Measurements from ENCODE around the gene AQP3. TPM values are rescaled to one million over a fixed set of nuclear protein-coding genes. Genes with fewer than 3 reads are reported as not detected.

The AQP3 gene
- total and polyA plus RNA-seq, 2 donors (not counting 1 experiment from before 2014, with no cell fraction given) = 3.2 to 16.2 TPM

DNA sequence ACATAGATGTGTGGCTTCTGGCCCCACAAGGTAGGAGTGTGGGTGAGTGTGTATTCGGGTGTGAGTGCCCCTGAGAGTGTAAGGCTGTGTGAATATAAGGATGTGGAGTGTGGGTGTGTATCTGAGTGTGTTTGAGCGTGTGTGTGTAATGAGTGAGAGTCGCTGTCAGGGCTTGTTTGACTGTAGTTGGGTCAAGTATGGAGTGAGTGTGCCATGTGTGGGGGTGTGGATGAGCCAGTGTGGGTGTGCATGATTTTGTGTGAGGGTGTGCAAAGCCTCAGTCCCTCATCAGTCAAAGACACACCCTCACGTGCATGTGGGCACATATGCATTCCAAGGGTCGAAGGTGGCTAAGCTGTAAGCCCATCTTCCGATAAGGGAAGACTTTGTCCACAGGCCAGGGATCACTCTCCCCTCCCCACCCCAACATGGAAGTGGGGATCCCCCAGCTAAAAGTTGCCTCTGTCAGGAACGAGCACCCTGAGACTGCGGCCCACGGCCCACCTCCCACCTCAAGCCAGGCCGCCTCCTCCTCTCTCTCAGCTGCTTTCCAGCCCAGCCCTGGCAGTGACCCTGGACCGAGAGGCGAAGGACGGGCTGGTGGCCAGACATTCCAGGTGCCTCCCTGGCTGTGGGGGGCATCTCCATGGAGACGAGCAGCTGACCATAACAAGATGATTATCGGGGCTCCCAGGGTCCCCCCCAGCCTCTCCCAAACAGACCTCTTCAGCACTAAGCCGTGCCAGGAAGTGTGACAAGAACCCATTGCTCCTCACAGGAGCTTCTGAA is 12.9 kb downstream of the AQP3 start:
- no peaks in the 10 kb centered on the region for H3K4me1 ChIP-seq (ENCODE audit: control insufficient read depth, extremely low read depth, insufficient read depth, low read length)
- no peak overlapping the region for H3K4me3 ChIP-seq (replicated peaks in 1 of 4; ENCODE audit: control extremely low read depth in 1 of 4, insufficient read depth in 1 of 4, low read depth in 3 of 4, low read length in 4 of 4)
- H3K4me2 ChIP-seq (ENCODE audit: extremely low read depth, insufficient read depth, low read length) = no peak overlapping the region

DNA sequence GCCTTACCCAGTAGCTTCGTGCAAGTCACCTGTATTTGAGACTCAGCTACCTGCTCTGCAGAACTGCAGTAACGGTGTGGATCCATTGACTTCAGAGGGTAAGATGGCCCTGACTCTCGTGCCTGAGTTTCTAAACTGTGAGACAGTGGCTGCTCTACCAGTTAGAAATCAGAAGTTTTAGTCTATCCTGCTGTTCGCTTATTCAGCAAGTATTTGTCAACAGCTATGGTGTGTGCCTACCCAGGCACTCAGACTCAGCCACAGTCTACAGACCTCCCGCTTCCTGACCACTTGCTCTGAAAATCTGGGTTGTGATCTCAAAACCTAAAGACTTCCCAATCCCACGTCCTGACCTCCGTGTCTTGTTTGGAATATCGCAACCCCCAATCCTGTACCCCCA is 13.5 kb downstream of the AQP3 start:
- no peaks in the 10 kb centered on the region for H3K4me1 ChIP-seq (ENCODE audit: control insufficient read depth, extremely low read depth, insufficient read depth, low read length)
- TF ChIP-seq, protein P1, sequence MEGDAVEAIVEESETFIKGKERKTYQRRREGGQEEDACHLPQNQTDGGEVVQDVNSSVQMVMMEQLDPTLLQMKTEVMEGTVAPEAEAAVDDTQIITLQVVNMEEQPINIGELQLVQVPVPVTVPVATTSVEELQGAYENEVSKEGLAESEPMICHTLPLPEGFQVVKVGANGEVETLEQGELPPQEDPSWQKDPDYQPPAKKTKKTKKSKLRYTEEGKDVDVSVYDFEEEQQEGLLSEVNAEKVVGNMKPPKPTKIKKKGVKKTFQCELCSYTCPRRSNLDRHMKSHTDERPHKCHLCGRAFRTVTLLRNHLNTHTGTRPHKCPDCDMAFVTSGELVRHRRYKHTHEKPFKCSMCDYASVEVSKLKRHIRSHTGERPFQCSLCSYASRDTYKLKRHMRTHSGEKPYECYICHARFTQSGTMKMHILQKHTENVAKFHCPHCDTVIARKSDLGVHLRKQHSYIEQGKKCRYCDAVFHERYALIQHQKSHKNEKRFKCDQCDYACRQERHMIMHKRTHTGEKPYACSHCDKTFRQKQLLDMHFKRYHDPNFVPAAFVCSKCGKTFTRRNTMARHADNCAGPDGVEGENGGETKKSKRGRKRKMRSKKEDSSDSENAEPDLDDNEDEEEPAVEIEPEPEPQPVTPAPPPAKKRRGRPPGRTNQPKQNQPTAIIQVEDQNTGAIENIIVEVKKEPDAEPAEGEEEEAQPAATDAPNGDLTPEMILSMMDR (conservative IDR thresholded peaks at IDR 0.05 in 1 of 2, IDR thresholded peaks at IDR 0.05 in 1 of 2; ENCODE audit: low read depth in 1 of 2, low read length in 2 of 2) = no peak
- TF ChIP-seq EZH2 (IDR thresholded peaks at IDR 0.05; ENCODE audit: low read length, missing control alignments) = no peak
- H3K27me3 ChIP-seq (ENCODE audit: control insufficient read depth, insufficient read depth, low read length) = peaks cover 22% of the 10 kb centered on the region
- H3K79me2 ChIP-seq (ENCODE audit: control insufficient read depth, insufficient read depth, low read length) = no peaks in the 10 kb centered on the region
- no peak overlapping the region for H3K4me2 ChIP-seq (ENCODE audit: extremely low read depth, insufficient read depth, low read length)
- no peak overlapping the region for H3K27ac ChIP-seq (ENCODE audit: insufficient read depth, low read length)
- DNase-seq (ENCODE audit: low read depth in 2 of 2) = no peak
- no peak overlapping the region for H3K4me3 ChIP-seq (replicated peaks in 1 of 4; ENCODE audit: control extremely low read depth in 1 of 4, insufficient read depth in 1 of 4, low read depth in 3 of 4, low read length in 4 of 4)
- no peak overlapping the region for H3K9ac ChIP-seq (ENCODE audit: insufficient read depth, low read length)
- H3K9me3 ChIP-seq (ENCODE audit: control insufficient read depth, insufficient read depth, low read depth, low read length) = no peaks in the 10 kb centered on the region
- H3K36me3 ChIP-seq (ENCODE audit: control insufficient read depth, insufficient read depth, low read length) = no peaks in the 10 kb centered on the region
- no peaks in the 10 kb centered on the region for H4K20me1 ChIP-seq (ENCODE audit: control insufficient read depth, extremely low read depth, insufficient read depth, low read length)
- no peak overlapping the region for H2AFZ ChIP-seq (ENCODE audit: low read length)

More for the DNA sequence above, 12.9 kb downstream of the AQP3 start:
- Histone ChIP-seq H3K9me3 (ENCODE audit: control insufficient read depth, insufficient read depth, low read depth, low read length) (no peaks in the 10 kb centered on the region), H2AFZ (ENCODE audit: low read length) (no peak overlapping the region), H3K79me2 (ENCODE audit: control insufficient read depth, insufficient read depth, low read length) (no peaks in the 10 kb centered on the region), H3K9ac (ENCODE audit: insufficient read depth, low read length) (no peak overlapping the region), H3K36me3 (ENCODE audit: control insufficient read depth, insufficient read depth, low read length) (no peaks in the 10 kb centered on the region), H3K27me3 (ENCODE audit: control insufficient read depth, insufficient read depth, low read length) (peaks cover 23% of the 10 kb centered on the region), H3K27ac (ENCODE audit: insufficient read depth, low read length) (no peak overlapping the region), H4K20me1 (ENCODE audit: control insufficient read depth, extremely low read depth, insufficient read depth, low read length) (no peaks in the 10 kb centered on the region)
- DNase-seq (ENCODE audit: low read depth in 2 of 2) = no peak
- no peak for TF ChIP-seq EZH2 (IDR thresholded peaks at IDR 0.05; ENCODE audit: low read length, missing control alignments)
- TF ChIP-seq, protein P1 (conservative IDR thresholded peaks at IDR 0.05 in 1 of 2, IDR thresholded peaks at IDR 0.05 in 1 of 2; ENCODE audit: low read depth in 1 of 2, low read length in 2 of 2) = no peak

DNA sequence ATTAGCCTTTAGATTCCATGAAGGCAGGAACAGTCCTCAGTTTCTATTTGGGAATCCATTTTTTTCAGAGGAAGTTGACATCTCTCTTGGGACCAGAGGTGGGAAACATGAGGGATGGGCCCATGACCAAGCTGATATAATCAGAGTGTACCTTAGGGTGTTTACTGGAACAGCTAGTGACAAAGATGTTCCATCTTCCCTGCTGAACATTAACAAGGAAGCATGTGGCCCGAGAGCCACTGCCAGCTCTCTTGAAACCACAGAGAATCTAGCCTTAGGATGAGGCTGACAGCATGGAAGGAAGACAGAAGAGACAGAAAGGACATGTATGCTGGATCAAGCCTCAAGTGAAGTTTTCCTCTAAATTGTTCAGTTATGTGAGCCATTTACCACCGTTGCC is 16.0 kb downstream of the AQP3 start:
- DNase-seq (ENCODE audit: low read depth in 2 of 2) = peak in 1 of 2 donors; percentile 24
- TF ChIP-seq, protein P1 (conservative IDR thresholded peaks at IDR 0.05 in 1 of 2, IDR thresholded peaks at IDR 0.05 in 1 of 2; ENCODE audit: low read depth in 1 of 2, low read length in 2 of 2) = no peak
- TF ChIP-seq EZH2 (IDR thresholded peaks at IDR 0.05; ENCODE audit: low read length, missing control alignments) = no peak
- no peak overlapping the region for H3K9ac ChIP-seq (ENCODE audit: insufficient read depth, low read length)
- H3K79me2 ChIP-seq (ENCODE audit: control insufficient read depth, insufficient read depth, low read length) = no peaks in the 10 kb centered on the region
- H2AFZ ChIP-seq (ENCODE audit: low read length) = no peak overlapping the region
- no peak overlapping the region for H3K4me2 ChIP-seq (ENCODE audit: extremely low read depth, insufficient read depth, low read length)
- no peaks in the 10 kb centered on the region for H3K36me3 ChIP-seq (ENCODE audit: control insufficient read depth, insufficient read depth, low read length)
- H3K27ac ChIP-seq (ENCODE audit: insufficient read depth, low read length) = no peak overlapping the region
- no peaks in the 10 kb centered on the region for H3K4me1 ChIP-seq (ENCODE audit: control insufficient read depth, extremely low read depth, insufficient read depth, low read length)
- H3K9me3 ChIP-seq (ENCODE audit: control insufficient read depth, insufficient read depth, low read depth, low read length) = no peaks in the 10 kb centered on the region
- H4K20me1 ChIP-seq (ENCODE audit: control insufficient read depth, extremely low read depth, insufficient read depth, low read length) = no peaks in the 10 kb centered on the region
- no peak overlapping the region for H3K4me3 ChIP-seq (replicated peaks in 1 of 4; ENCODE audit: control extremely low read depth in 1 of 4, insufficient read depth in 1 of 4, low read depth in 3 of 4, low read length in 4 of 4)
- H3K27me3 ChIP-seq (ENCODE audit: control insufficient read depth, insufficient read depth, low read length) = peaks cover 14% of the 10 kb centered on the region
